Measurements from ENCODE around the gene GPD2.
"Not testable (repeated sequence)": the region's sequence is repeated elsewhere in the genome, so short reads cannot be mapped to it uniquely, and the experiment has no call there.

GPD2 gene

DNA sequence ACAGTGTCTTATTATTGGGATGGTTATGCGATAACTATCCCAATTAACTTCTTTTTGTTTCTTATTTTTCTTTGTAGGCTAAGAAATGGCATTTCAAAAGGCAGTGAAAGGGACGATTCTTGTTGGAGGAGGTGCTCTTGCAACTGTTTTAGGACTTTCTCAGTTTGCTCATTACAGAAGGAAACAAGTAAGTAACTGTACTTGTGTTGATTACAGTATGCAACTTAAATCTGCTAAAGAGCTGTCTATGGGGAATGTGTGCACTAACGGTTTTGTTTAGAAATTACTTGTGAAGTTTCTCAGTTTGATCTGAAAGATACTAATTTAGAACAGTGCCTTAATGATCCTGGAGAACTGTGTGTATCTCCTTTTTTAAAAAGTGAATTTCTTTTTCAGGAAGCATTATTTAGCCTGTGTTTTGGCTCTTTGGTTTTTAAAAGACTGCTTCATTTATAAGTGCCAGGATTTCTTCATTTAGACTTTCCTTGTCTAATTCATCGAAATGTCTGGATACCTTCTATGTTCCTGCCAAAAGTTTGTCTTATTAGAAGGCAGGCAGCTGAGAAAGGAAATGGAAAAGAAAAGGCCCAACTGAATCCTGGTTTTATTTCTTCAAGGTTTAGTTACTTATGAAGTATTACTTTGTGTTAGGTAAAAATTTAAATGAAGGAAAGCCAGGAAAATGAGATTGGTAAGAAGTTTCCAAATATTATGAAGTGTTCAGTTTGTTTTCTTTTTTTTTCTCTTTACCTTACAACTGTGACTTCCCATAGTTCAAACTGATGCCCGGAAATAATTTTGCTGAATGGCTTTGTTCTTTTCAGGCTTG is 40.1 kb downstream of the GPD2 start:
- DNase-seq, result no peak

DNA sequence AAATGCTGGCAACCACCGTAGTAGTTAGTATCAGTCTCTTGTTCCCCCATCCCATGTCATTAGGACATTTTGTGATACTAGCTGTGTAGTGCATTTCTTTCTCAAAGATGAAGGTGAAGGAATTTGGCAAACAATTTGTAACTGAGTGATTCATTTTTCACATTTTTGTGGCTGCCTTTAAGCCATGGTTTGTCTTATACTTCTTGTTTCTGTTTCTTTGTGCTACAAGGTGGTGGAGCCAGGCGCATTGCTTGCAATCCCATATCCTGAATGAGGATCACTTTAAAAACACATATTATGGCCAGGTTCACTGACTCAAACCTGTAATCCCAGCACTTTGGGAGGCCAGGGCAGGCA is 40.6 kb downstream of the GPD2 start:
- DNase-seq, result no peak

DNA sequence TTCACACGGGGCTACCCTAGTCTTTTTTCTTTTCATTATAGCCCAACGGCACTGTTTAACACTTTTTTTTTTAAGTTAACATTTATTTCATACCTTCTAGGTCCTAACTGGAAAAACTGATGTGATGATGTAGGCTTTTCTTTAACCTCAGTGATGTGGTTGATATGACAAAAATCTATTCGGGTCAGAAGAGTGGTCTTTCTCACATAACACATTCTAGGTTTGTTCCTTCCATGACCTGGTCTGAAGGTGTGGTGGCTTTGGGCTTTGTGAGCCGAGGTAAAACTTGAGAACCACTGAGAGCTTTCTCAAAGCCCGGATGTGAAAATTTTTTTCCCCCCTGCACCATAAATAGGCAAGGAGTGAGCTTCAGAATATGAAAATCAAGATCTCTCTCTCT is 44.2 kb downstream of the GPD2 start:
- DNase-seq, result no peak

DNA sequence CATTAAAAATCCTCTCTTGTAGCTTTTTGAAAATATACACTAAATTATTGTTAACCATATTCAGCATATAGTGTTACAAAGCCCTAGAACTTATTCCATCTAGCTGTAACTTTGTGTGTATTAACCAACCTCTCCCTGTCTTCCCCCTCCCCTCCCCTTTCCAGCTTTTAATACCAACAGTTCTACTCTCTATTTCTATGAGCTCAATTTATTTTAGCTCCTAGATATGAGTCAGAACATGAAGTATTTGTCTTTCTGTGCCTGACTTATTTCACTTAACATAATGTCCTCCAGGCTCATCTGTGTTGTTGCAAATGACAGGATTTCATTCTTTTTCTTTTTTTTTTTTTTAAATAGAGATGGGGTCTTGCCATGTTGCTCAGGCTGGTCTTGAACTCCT is 45.1 kb downstream of the GPD2 start:
- DNase-seq, result no peak

DNA sequence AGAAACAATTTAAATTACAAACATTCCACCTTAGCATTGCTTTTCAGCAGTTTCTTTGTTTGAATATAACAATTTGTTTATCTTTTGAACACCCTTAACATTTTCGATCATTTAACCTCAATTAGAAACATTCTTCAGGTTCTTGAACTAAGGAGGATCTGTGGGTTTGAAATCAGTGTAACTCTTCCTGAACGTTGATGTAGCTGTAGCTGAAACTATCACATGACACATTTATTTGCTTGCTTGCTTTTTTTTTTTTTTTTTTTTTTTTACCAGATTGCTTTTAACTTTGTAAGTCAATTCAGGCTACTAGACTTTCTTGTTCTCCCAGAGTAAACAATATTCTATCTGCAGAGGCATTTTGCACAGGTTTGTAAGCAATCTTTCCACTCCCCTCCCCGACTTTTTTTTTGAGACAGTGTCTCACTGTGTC is 47.6 kb downstream of the GPD2 start:
- no peak for DNase-seq

DNA sequence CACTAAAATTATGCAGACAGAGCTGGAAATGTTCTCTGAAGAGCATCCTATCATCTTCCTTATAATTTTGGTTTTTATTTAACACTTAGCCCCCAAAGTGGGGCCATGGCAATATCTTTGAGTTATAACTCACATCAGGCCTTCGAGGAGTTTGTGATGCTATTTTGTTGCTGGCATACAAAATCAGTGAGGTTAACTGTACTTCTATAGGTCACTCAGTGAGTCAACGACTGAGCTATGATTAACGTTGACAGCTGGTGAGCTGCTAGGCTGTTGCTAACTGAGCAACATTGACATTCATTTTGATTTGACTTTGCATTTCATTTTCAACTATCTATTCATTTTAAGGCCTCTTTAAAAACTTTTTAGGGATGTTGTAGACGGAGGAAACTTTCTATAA is 50.0 kb downstream of the GPD2 start:
- no peak for DNase-seq

DNA sequence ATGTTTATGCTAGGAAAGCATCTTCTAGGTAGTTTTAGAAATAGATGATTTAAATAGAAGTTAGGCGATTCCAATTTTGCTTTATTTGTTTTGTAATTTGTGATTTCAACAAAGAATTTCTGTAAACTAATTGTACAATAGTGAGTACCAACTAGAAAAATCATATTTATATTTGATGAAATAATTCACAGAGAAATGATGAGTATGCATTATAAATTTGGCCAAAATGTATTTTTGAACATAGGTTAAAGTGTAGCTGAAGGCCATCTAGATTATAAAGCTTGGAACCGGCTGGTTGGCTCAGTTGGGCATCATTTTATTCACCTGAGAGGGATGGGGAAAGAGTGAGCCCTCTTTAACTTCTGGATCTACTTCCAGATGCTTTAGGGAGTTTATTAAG is 50.4 kb downstream of the GPD2 start:
- no peak for DNase-seq

DNA sequence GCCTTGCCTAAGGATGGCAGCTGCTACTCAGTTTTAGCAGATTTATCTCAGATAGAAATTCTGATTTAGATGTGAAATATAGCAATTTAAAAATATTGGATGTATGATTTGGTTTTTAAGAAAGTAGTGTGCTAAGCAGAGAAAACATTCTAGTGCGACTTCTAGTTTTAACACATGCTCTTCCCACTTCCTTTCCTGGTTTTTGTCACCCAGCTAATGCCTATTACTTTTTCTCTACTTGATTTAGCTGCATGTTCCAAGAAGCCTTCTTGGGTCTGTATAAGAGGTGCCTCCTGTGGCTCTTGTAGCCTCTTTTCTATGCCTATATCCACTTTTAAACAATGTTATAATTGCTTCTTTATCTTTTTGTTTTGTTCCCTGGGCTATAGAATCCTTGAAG is 53.0 kb downstream of the GPD2 start:
- no peak for DNase-seq

DNA sequence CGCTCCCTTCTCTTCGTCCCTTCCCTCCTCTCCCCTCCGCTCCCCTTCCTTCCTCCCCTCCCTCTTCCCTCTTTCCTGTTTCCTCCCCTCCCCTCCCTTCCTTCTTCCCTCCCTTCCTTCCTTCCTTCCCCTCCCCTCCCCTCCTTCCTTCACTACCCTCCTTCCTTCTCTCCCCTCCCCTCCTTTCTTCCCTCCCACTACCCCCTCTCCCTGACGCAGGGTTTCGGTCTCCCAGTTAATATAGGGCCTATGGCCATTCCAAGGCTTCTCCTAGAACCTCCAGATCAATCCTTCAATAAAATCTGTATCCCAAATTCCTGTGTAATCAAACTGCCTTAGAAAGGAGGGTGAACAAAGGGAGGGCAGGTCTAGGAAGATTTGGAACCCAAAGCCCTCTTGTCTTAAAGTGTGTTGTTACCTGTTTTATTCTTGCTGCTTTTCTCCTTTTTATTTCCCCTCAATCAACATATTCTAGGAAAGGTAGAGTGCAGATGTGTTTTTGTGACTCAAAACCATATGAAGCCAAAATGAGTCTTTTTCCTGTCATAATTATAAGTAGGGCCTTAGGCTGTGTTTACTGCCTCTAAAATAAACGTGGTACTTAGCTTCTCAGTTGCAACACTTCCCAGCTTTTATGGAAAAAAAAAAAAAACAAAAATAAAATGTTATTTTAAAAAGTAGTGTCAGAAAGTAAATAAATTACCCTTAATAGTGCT is 53.7 kb downstream of the GPD2 start:
- no peak for DNase-seq

DNA sequence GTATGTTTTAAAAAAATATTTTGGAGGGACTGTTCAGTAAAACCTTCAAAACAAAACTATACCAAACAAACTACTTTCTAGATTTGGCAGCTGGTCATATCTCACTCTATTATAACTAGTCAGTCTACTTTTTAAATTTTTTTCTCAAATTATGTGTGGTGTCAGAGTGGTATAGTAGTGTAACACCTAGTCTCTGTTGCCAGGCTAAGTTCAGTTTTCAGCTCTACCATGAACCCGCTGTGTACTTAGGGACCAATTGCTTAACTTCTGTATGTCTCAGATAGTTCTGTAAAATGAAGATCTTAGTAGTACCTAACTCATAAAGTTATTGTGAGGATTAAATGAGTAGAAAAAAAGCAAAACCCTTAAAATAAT is 54.3 kb downstream of the GPD2 start:
- DNase-seq, result no peak

DNA sequence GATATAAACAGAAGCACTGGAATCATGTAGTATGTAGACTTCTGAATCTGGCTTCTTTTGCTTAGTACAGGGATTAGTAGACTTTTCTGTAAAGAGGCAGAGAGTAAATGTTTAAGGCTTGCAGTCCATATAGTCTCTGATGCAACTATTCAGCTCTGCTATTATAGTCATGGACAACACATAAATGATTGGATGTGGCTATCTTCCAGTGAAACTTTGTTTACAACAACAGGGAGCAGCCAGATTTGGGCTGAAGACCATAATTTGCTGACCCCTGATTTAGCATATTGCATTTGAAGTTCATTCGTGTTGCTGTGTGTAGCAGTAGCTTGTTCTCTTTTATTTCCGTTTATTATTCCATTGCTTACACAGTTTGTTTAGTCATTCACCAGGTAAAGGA is 55.0 kb downstream of the GPD2 start:
- no peak for DNase-seq

DNA sequence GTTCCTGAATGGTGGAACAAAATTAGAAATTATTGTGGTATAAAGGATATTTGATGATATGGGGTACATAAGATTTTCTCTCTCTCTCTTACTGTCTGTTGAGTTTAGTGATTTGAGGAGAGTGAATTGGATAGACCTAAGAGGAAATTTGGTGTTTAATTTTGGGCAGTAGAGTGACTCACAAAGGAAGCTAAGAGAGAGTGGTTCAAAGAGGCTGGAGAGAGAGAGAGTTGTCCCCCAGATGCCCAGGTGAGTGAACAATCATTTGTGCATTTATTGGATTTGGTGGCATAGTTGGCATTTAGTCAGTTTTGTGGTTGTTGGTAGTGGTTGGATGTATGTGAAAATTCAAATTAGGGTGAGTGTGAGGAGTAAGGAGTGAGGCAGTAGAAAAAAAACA is 56.8 kb downstream of the GPD2 start:
- DNase-seq, result no peak

DNA sequence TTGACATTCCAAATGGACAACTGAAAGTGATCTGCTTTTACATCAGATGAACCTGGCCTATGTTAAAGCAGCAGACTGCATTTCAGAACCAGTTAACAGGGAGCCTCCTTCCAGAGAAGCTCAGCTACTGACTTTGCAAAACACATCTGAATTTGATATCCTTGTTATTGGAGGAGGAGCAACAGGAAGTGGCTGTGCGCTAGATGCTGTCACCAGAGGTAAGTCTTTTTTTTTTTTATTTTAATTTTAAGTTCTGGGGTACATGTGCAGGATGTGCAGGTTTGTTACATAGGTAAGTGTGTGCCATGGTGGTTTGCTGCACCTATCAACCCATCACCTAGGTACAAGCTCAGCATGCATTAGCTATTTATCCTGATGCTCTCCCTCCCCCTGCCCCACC is 59.8 kb downstream of the GPD2 start:
- not testable (repeated sequence) for DNase-seq

DNA sequence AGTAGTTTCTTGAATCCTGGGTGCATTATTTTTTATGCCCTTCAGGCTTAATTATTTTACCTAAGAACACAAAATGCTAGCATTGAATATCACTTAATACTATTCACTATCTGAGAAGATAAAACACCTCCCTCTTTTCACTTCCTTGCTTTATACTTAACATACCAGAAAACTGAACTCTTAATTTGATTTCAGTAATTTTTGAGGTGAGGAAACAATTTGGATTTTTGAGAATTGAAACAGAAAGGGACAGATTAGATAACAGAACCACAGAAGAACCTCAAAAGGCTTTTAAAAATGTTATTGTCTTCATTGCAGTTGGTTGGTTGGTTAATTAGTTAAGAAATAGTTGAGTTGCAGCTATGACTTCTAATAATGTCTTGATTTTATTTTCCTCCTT is 69.5 kb downstream of the GPD2 start:
- DNase-seq, result no peak

DNA sequence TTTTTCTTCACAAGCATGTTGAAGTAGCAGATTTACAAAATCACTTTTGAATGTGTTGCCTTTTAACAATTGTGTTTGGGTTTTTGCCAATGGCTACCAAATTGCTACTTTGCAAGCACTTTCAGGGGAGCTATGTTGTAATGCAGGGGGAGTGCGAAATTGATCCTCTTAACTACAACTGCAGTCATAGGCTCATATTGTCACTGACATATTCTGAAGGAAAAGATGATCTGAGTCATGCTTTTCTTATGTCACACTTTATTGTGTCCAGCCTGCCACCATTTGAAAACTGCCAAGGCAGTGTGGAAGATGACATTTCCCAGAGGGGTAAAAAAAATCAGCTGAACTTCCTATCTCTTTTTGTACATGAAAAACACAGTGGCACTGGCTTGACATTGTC is 74.9 kb downstream of the GPD2 start:
- no peak for DNase-seq

DNA sequence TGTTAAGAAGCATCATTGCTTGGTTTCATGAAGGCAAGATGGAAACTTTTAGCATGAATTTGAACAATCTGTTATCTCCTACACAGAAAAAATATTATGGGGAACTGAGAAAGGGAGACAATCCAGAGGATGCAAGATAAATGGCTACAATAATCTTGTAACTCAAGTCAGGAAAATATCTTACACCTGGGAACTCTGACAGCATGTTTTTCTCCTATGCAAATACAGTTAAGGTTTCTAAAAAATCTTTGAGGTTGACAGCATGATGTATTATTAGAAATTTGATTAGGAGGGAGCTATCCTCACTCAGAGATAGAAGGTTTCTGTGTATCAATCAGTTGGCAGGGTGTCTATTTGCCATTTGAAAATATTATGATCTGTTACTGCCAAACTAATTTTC is 75.6 kb downstream of the GPD2 start:
- DNase-seq, result no peak

DNA sequence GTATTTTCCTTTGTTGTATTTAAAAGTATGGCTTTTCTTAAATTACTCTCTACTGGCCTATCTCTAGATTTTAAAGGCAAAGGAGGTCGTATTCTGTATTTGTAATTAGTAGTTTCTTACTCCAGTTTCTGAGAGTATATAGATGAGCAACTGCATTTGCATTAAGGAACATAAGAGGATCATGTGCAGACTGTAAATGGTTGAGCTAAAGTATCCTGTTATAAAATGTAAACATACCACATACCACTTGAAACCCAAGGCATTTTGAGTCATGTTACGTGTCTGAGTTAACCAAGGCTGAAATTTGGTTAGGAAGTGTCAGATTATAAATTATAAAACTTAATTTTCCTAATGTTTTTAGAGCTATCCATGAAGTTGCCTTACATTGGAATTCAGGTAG is 76.3 kb downstream of the GPD2 start:
- DNase-seq, result no peak

DNA sequence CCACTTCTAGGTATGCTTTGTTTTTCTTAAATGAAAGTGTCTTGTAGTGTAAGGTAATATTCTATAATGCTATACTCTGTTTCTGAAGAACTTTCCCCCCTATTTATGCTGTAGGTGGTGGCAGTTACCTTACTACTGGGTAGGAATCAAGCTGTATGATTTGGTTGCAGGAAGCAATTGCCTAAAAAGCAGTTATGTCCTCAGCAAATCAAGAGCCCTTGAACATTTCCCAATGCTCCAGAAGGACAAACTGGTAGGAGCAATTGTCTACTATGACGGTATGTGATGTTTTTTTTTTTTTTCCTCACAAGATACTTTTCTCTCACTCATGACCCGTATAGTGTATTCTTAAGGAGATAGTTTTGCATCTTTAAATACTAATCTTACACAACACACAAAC is 77.0 kb downstream of the GPD2 start:
- no peak for DNase-seq

DNA sequence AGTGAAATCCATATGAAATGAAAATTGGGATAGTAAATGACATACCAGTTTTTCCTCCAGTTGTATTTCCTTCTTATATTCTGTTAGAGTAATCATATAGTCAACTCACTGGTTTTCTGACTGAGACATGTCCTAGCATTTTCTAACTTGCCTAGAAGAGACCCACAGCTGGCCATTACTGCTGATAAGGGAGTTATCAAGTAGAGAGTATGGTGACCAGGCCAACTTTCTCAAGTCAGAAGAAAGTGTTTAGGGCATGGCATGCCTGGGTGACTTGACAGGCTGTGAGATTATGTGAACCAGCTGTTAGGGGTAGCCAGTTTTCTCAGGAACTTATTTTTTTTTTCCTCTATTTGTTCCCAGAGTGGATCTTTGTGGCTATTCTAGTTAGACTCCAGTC is 81.2 kb downstream of the GPD2 start:
- DNase-seq, result no peak

DNA sequence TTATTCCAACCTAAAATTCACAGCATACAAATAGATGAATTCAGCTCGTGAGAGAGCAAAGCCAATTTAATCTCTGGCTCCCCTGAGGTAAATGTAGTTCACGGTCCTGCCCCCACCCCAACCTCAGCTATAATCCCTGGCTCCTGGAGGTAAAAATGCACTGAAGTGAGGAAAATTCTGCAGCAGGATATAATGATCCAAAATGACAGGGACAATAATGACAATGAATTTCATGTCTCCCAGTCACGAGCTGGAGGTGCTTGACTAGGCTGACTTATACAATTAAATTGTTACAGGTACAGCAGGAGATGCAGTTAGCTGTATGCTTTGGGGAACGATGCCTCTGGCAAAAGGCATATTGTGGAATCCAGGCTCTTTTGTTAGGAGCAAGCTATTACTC is 82.0 kb downstream of the GPD2 start:
- no peak for DNase-seq

DNA sequence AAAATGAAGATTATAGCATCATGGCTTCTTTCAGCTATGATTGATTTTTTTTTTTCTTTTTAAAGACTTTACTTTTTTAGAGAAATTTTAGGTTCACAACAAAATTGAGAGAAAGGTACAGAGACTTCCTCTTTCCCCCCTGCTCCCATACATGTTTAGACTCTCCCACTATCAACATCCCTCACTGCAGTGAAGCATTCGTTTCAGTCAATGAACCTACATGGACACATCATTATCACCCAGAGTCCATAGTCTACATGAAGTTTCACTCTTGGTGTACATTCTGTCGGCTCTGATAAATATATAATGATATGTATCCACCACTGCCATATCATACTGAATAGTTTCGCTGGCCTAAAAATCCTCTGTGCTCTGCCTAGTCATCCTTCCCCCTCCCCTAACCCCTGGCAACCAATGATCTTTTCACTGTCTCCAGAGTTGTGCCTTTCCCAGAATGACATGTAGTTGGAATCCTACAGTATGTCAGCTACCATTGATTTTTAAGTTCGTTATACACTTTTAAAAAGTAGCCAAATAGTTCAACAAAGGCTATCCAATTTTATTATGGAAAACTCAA is 86.8 kb downstream of the GPD2 start:
- DNase-seq, result no peak

DNA sequence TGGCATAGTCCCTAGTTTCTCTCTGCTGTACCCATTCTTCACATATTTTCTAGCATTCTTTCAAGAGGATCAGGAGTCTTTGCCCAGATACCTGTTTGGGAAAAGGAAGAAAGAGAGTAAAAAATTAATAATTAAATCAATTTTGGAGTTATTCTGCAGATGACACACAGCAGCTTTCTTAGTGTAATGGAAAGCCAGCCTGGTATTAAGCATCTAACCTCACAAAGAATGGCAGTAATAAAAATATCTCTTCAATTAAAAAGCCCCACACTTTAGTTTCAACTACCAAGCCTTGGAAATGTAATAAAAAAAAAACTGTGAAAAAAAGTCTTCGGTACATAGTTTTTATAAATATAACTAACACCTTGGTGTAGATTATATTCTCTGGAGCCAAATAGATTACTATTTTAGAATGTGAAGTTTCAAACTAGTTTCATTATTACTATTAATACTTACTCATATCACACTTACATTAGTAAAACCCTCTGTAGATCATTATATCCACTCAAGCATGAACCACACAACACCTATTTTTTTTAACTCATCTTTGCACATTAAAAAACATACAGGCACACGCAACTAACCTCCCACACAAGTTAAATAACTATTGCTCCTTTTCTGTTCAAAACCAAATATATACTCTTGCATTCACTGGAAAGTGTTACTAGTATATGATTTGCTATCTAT is 90.9 kb downstream of the GPD2 start:
- no peak for DNase-seq

DNA sequence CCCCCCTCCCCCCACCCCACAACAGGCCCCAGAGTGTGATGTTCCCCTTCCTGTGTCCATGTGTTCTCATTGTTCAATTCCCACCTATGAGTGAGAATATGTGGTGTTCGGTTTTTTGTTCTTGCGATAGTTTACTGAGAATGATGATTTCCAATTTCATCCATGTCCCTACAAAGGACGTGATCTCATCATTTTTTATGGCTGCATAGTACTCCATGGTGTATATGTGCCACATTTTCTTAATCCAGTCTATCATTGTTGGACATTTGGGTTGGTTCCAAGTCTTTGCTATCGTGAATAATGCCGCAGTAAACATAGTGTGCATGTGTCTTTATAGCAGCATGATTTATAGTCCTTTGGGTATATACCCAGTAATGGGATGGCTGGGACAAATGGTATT is 92.4 kb downstream of the GPD2 start:
- not testable (repeated sequence) for DNase-seq

DNA sequence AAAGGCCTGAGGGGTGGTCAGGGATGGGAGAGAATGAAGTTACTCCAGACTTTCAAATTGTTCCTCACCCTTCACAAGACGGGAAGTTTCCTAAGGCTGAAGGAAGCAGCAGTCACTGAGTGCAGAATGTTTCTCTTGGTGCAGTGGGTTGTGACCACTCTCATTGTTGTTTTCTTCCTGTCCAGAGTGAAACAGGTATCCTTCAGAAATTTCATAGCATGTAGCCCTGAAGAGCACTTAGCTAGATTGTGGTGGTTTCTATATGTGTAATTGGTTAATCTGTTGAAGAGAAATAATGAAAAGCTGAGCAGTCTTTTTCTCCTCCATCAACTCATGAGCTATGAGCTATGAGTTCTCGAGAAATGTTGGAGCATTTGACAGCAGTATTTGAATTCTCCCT is 96.8 kb downstream of the GPD2 start:
- no peak for DNase-seq
